ENCODE measurements around the gene ZMIZ1. TPM values are rescaled to one million over a fixed set of nuclear protein-coding genes. Genes with fewer than 3 reads are reported as not detected.

The ZMIZ1 gene
- total RNA-seq, 1 donor from 2014 or later, result 84.7 TPM

DNA sequence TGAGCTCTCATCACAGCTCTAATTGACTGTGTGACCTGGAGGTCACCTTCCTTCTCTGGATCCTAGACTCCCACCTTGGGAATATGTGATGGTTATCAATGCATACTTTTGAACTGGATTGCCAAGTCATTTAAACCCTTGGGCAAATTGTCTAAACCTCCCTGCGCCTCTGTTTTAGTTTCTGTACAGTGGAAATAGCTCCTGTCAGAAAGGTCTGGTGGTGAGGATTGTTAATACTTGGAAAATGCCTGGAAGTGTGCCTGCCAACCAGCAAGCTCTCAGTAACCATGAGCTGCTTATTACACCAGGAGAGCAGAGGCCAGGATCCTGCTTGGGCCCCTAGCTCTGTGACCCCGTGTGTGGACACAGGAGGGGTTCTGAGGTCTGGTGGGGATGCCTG is 169.8 kb downstream of the ZMIZ1 start:
- Histone ChIP-seq H3K27ac (peak overlapping the region; percentile 68), H3K4me1 (peaks cover 77% of the 10 kb centered on the region), H3K27me3 (no peaks in the 10 kb centered on the region), H3K9me3 (no peaks in the 10 kb centered on the region), H3K36me3 (peaks cover 5% of the 10 kb centered on the region), H3K4me3 (no peak overlapping the region)
- intact Hi-C loops (cut with DNase I), result no loop called here
- TF ChIP-seq CTCF (IDR thresholded peaks at IDR 0.05), result no peak
- DNase-seq (no peak), ATAC-seq (no peak)

DNA sequence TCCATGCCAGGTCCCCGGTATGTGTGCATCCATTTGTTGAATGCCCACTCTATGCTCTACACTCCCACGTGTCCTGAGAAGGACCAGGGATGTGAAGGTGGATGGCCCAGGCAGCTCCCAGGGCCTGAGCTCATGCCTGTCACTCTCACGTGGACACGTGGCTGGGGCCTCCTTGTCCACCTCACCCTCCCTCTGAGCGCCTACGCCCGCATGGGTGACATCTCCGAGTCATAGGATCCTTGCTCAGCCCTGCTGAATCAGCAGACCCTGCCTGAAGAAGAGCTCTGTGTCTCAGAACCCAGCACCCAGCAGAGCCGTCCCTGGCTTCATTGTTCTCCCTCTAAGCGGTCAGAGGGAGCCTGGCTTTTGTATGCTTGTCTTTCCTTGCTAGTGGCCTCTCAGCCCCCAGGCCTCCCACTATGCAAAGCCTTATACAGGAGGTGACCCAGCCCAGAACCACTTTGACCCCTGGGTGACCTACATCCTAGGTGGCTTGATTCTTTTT is 170.6 kb downstream of the ZMIZ1 start:
- H3K9me3 ChIP-seq, result no peaks in the 10 kb centered on the region
- intact Hi-C loops (cut with DNase I), result no loop called here
- ATAC-seq, result peak; percentile 63
- H3K4me3 ChIP-seq, result no peak overlapping the region
- H3K36me3 ChIP-seq, result peaks cover 5% of the 10 kb centered on the region
- H3K4me1 ChIP-seq, result peaks cover 84% of the 10 kb centered on the region
- no peak for TF ChIP-seq CTCF (IDR thresholded peaks at IDR 0.05)
- peak; percentile 89 for DNase-seq
- no peaks in the 10 kb centered on the region for H3K27me3 ChIP-seq
- peak overlapping the region; percentile 68 for H3K27ac ChIP-seq

DNA sequence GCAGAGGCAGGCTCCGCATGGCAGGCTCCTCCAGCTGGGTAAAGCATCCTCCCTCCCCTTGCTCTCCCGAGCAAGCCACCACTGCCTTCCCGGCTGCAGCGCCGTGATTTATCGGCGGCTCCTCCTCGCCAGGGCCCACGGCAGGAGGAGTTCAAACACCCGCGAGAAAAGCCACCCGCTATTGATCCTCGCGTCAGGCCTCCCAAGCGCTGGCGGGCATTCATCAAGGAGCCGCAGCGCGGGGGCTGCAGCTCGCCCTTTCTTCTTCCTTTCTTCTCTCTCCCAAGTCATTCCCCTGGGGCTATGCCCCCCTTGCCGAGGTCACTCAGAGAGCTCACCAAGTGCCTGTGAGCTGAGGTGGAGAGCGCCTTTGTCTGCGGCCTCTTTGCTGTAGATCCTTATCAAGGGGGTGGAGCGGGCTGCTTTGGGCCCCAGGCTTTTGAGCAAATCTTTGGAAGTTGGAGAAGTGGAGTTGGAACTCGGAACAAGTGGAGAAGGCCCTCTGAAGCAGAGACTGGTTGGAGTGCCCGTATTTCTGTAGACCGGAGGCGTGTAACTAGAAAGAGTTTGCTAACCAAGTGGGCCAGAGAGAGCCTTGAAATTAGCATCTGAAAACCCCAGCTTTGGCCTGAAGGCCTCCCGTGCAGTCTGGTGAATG is 171.3 kb downstream of the ZMIZ1 start:
- Histone ChIP-seq H3K4me3 (no peak overlapping the region), H3K4me1 (peaks cover 86% of the 10 kb centered on the region), H3K27ac (peak overlapping the region; percentile 68), H3K9me3 (no peaks in the 10 kb centered on the region), H3K27me3 (no peaks in the 10 kb centered on the region), H3K36me3 (no peaks in the 10 kb centered on the region)
- DNase-seq, result no peak
- intact Hi-C loops (cut with DNase I), result no loop called here
- peak; percentile 13 for ATAC-seq
- no peak for TF ChIP-seq CTCF (IDR thresholded peaks at IDR 0.05)

- H3K27ac ChIP-seq, result peak overlapping the region; percentile 80
- H3K9me3 ChIP-seq, result no peaks in the 10 kb centered on the region
- no peaks in the 10 kb centered on the region for H3K27me3 ChIP-seq
- ATAC-seq (no peak), DNase-seq (no peak)
- intact Hi-C loops (cut with DNase I), result no loop called here
- no peak for TF ChIP-seq CTCF (IDR thresholded peaks at IDR 0.05)
- no peaks in the 10 kb centered on the region for H3K36me3 ChIP-seq
- H3K4me3 ChIP-seq, result peak overlapping the region; percentile 58
- peaks cover 87% of the 10 kb centered on the region for H3K4me1 ChIP-seq
Measured at GRCh38 chr10:79241629-79241989, 172.8 kb downstream of the ZMIZ1 start.

DNA sequence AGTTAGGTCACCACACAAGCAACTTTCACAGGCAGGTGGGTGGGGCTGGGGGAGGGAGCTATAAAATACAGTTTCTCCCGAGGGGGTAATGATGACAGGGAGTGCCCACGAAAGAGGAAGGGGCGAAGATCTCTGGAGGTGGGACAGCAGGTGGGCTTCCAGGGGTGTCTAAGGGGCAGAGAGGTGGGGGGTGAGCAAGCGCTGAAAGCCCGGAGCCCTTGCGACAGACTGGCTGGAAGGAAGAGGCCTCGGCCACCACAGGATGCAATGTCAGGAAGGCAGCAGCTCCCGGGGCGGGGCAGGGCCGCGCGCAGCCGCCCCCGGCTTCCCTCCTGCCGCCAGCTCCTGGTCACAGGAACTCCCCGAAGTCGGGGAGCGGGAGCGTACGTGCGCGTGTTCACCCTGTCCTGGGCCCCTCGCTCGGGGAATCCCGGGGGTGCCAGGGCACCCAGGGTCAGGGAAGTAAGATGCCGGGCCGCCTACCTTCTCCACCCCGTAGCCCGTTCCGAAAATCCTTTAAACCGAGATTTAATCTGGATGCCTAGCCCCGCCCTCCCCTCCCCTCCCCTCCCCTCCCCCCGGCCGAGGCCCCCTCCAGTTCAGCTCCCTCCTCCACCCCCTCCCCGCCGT is 173.3 kb downstream of the ZMIZ1 start:
- Histone ChIP-seq H3K4me3 (peak overlapping the region; percentile 58), H3K27ac (peak overlapping the region; percentile 80), H3K9me3 (no peaks in the 10 kb centered on the region), H3K4me1 (peaks cover 87% of the 10 kb centered on the region), H3K36me3 (no peaks in the 10 kb centered on the region), H3K27me3 (no peaks in the 10 kb centered on the region)
- DNase-seq, result peak; percentile 89
- intact Hi-C loops (cut with DNase I), result no loop called here
- TF ChIP-seq CTCF (IDR thresholded peaks at IDR 0.05), result no peak
- peak; percentile 69 for ATAC-seq
